Ovary (tissue), 9 donors: ENCODE data around the gene HIVEP3. TPM values are rescaled to one million over a fixed set of nuclear protein-coding genes. Genes with fewer than 3 reads are reported as not detected.

Source experiments
- DNase-seq, 5 donors: peaks; one replicate each; pipeline ENCODE4 v3.0.0-alpha.2; 2019 to 2020
- H3K27ac ChIP-seq, 2 donors: fragments of 200-600 bp; one replicate each; pipeline versions ENCODE4 v1.5.1 to v1.8.0; 2019 to 2022
- H3K27me3 ChIP-seq: fragments of 200-600 bp; one replicate; pipeline ENCODE4 v1.8.0; 2022
- H3K36me3 ChIP-seq: fragments of 200-600 bp; sonication (generic); one replicate; pipeline ENCODE4 v1.5.1; 2019
- H3K4me1 ChIP-seq: one replicate; pipeline ENCODE4 v1.8.1; 2013; ENCODE audit warnings: mild to moderate bottlenecking, moderate library complexity; ENCODE audit not compliant: insufficient read depth
- H3K4me3 ChIP-seq: fragments of 200-600 bp; sonication (generic); one replicate; pipeline ENCODE4 v1.5.1; 2017
- H3K9me3 ChIP-seq, 2 donors: fragments of 200-600 bp in 1 of 2; sonication (generic) in 1 of 2; one replicate each; pipeline versions ENCODE4 v1.5.1 to v1.8.1; 2013 to 2019; ENCODE audit warnings: mild to moderate bottlenecking in 1 of 2, moderate library complexity in 1 of 2
- EP300 ChIP-seq: sonication (generic); formaldehyde crosslinking; IDR thresholded peaks from one replicate; pipeline ENCODE4 v1.6.1; 2017; ENCODE audit warnings: antibody characterized with exemption
- POLR2A ChIP-seq: fragments of 450-650 bp; IDR thresholded peaks from one replicate; pipeline ENCODE4 v1.6.1; 2017; ENCODE audit warnings: antibody characterized with exemption, mild to moderate bottlenecking, moderate library complexity
- WGBS, 3 donors: extraction: QIAGEN DNeasy Blood & Tissue Kit in 1 of 3; methylation state at CpG; one replicate each; pipeline versions ENCODE4 v1.1.5 to v1.1.7; 2013 to 2017; 5-methylcytosine and 5-hydroxymethylcytosine counted together
- intact Hi-C, 4 donors: fragments of 100-400 bp; cut with DNase I; formaldehyde crosslinking; loops; one replicate each; pipeline versions ENCODE4 v1.11.0 to v1.15.1; 2022 to 2023
- polyA plus RNA-seq, 2 donors: library from polyadenylated mRNA; stranded (reverse); fragments of 200-250 nt in 1 of 2; fragments of 350-450 nt in 1 of 2; fragmentation: Illumina TruSeq in 1 of 2; extraction: RNeasy Lipid Tissue Mini Kit (QIAGEN cat#74804) in 1 of 2; gene quantifications; one replicate each; pipeline ENCODE4 v1.2.3, GENCODE V29; 2013 to 2014
- total RNA-seq, 7 donors: library from RNA; depleted of rRNA in 2 of 7; stranded (reverse); fragments of >200 nt in 2 of 7; fragmentation: NEBNext Ultra II Directional in 3 of 7; extraction: Animal tissue kit (Norgen Biotek cat#: 25700) in 3 of 7; gene quantifications; one replicate each; pipeline versions ENCODE4 v1.1.0 to v1.2.4, GENCODE V29; 2016 to 2023
- TF ChIP-seq, protein P1 (sequence below), 3 donors: fragments of 450-650 bp in 2 of 3; fragments of 200-600 bp in 1 of 3; IDR thresholded peaks; one replicate each; pipeline versions ENCODE4 v1.5.1 to v1.8.0; 2016 to 2022; ENCODE audit warnings: antibody characterized with exemption in 3 of 3, mild to moderate bottlenecking in 1 of 3
- donor health status: DM: no; HTN: no; CAD: no; lungs with moderate emphysema.
- donor health status: DM: no; HTN: no; CAD: no.
- donor health status: Bipolar disorder and iron deficiency.
- donor health status: DM: yes; HTN: yes; CAD: no.
- donor health status: DM: no; HTN: no; CAD: no.
- donor health status: DM: yes; HTN: yes; CAD: no.

Gene HIVEP3
- total and polyA plus RNA-seq, 9 donors: 3.0 to 7.5 (median 5.2) TPM

DNA sequence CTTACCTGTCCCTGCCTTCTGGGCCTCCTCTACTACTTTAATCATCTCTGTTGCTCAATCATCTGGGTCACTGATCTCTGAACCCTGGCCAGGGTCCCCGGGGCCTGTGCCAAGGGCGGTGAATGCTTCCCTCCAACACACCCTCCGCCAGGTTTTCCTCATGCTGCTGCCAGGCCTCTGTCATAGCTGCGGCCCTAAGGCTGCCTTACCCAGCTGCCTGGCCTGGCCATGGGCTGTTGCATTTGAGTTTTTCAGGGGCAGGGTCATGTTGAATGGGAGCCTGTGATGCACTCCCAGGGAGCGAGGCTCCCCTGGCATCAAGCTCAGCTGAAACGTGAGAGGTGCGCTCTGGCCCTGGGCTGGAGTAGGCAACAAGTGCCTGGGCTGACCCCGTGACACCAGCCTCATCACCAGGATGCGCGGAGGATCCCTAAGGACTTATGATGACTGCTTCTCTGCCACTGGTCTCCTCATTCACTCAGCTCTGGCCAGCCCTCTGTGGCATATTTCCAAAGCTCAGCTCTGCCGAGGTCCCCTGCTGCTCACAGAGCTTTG is 441.8 kb downstream of the HIVEP3 start:
- WGBS, 3 donors: 73 to 87% (median 82%) methylated on average over 9 to 11 of the region's 11 CpGs
- TF ChIP-seq EP300 (no peak), POLR2A (no peak)
- TF ChIP-seq, protein P1, sequence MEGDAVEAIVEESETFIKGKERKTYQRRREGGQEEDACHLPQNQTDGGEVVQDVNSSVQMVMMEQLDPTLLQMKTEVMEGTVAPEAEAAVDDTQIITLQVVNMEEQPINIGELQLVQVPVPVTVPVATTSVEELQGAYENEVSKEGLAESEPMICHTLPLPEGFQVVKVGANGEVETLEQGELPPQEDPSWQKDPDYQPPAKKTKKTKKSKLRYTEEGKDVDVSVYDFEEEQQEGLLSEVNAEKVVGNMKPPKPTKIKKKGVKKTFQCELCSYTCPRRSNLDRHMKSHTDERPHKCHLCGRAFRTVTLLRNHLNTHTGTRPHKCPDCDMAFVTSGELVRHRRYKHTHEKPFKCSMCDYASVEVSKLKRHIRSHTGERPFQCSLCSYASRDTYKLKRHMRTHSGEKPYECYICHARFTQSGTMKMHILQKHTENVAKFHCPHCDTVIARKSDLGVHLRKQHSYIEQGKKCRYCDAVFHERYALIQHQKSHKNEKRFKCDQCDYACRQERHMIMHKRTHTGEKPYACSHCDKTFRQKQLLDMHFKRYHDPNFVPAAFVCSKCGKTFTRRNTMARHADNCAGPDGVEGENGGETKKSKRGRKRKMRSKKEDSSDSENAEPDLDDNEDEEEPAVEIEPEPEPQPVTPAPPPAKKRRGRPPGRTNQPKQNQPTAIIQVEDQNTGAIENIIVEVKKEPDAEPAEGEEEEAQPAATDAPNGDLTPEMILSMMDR (IDR thresholded peaks at IDR 0.05): no peak
- intact Hi-C loops: no loop called here
- Histone ChIP-seq H3K9me3 (no peaks in the 10 kb centered on the region), H3K27me3 (no peaks in the 10 kb centered on the region), H3K36me3 (no peaks in the 10 kb centered on the region), H3K27ac (no peak overlapping the region), H3K4me1 (peaks cover 16% of the 10 kb centered on the region), H3K4me3 (no peak overlapping the region)
- peak in 2 of 5 donors; percentile 33 to 49 for DNase-seq

GRCh38 chr1:41475859-41476567 is 442.7 kb downstream of the HIVEP3 start:
- H3K36me3 ChIP-seq: no peaks in the 10 kb centered on the region
- peaks cover 16% of the 10 kb centered on the region for H3K4me1 ChIP-seq
- DNase-seq: no peak
- H3K27me3 ChIP-seq: no peaks in the 10 kb centered on the region
- 53 to 75% (median 59%) methylated on average over 8 of the region's 8 CpGs for WGBS, 3 donors
- intact Hi-C loops: no loop called here
- no peaks in the 10 kb centered on the region for H3K9me3 ChIP-seq
- no peak overlapping the region for H3K27ac ChIP-seq
- TF ChIP-seq POLR2A: no peak
- TF ChIP-seq, protein P1 (IDR thresholded peaks at IDR 0.05): no peak
- no peak for TF ChIP-seq EP300
- H3K4me3 ChIP-seq: no peak overlapping the region

GRCh38 chr1:41475346-41475745 is 443.4 kb downstream of the HIVEP3 start:
- H3K4me3 ChIP-seq: no peak overlapping the region
- H3K9me3 ChIP-seq: no peaks in the 10 kb centered on the region
- no peak for DNase-seq
- TF ChIP-seq EP300 (no peak), POLR2A (no peak)
- TF ChIP-seq, protein P1 (IDR thresholded peaks at IDR 0.05): no peak
- WGBS, 3 donors: 76 to 85% (median 80%) methylated on average over 4 of the region's 4 CpGs
- peak overlapping the region in 1 of 2 donors; percentile 29 for H3K27ac ChIP-seq
- H3K27me3 ChIP-seq: no peaks in the 10 kb centered on the region
- peaks cover 16% of the 10 kb centered on the region for H3K4me1 ChIP-seq
- intact Hi-C loops: no loop called here
- no peaks in the 10 kb centered on the region for H3K36me3 ChIP-seq

GRCh38 chr1:41474490-41475271 is 444.0 kb downstream of the HIVEP3 start:
- Histone ChIP-seq H3K27ac (peak overlapping the region in 1 of 2 donors; percentile 29), H3K36me3 (no peaks in the 10 kb centered on the region), H3K27me3 (no peaks in the 10 kb centered on the region), H3K4me3 (no peak overlapping the region), H3K4me1 (peaks cover 16% of the 10 kb centered on the region), H3K9me3 (no peaks in the 10 kb centered on the region)
- peak; percentile 43 to 82 (median 65) for DNase-seq
- TF ChIP-seq POLR2A: no peak
- TF ChIP-seq, protein P1 (IDR thresholded peaks at IDR 0.05): no peak
- no peak for TF ChIP-seq EP300
- intact Hi-C loops: no loop called here
- 16 to 20% (median 20%) methylated on average over 16 to 17 of the region's 17 CpGs for WGBS, 3 donors
